Ramos (cell line): ENCODE measurements around the gene B9D1.

ENCODE experiments used
- in situ Hi-C: fragments of 300-500 bp; cut with MboI; formaldehyde crosslinking; loops from one replicate; pipeline ENCODE4 v1.14.3; 2022; ENCODE audit warnings: low sequenced_read_pairs; ENCODE audit not compliant: unreplicated experiment

B9D1 gene

DNA sequence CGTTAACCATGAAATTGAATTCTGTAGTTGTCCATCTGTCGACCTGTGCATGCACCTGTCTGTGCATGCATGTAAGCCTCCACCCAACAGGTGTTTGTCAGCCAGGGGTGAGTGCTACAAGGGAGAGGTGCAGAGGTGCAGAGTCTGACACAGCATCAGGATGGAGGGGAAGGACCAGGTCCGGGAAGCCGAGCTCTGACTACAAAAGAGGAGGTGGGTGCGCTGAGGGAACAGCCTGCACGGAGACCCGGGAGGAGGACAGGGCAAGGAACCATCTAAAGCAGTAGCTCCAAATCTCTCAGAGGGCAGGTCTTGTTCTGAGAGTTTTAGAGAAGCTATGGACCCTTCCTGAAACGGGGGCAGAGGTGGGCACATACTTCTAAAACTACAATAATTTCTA is 54.1 kb downstream of the B9D1 start:
- in situ Hi-C loops = no loop called here

DNA sequence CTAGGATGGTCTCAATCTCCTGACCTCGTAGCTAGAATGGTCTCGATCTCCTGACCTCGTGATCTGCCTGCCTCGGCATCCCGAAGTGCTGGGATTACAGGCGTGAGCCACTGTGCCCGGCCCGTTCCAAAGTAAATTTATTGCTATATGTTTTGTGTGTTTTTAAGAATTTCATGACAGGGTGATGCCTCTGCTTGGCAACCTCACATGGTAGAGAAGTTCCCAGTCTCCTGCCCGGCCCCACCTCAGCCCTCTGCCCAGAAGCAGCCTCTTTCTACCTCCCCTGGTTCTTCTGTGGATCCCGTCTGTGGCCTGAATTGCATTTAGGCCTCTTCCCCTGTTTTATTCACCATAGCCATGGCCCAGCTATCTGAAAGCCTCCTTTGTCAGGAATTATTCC is 55.0 kb downstream of the B9D1 start:
- in situ Hi-C loops = no loop called here

DNA sequence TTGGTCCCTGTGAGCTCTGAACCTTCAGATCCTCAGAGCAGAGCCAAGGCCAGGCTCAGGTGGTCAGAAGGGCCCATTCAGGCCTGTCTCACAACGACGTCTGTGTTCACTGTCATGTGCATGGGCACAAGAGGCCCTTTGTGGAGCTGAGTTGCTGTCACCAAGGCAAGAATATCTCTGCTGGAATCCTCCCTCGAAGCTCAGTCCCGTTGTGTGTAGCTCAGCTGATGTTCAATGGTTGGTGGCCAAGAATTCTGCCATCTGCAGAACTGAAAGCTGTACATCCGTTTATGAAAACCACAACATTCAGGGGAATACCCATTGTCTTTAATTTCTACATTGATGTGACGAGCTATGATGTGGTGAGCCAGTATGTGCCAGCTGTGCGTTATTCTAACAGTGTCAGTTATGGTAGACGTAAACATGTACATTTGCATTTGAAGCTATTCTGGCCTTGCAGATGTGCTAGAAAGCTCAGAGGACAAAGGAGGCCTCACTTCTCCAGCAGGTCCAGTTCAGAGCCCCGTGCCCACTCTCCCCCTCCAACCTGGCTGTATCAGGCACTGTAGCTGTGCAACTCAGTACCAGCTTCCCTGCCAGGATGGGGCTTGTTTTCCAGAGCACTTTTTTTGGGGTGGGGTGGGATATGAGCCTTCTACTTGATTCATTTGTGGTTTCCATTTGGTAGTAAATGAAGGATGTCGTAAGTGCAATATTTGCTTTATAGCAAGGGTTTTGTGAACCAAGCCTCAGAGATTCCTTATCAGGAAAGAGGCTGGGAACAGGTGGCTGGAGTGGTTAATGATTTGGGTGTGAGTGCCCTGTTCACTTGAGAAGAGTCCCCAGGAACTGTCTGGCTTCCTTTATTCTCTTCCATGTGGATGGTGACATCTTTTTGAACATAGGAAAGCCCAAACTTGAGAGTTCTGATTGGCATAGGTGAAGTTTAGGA is 56.1 kb downstream of the B9D1 start:
- in situ Hi-C loops = no loop called here

DNA sequence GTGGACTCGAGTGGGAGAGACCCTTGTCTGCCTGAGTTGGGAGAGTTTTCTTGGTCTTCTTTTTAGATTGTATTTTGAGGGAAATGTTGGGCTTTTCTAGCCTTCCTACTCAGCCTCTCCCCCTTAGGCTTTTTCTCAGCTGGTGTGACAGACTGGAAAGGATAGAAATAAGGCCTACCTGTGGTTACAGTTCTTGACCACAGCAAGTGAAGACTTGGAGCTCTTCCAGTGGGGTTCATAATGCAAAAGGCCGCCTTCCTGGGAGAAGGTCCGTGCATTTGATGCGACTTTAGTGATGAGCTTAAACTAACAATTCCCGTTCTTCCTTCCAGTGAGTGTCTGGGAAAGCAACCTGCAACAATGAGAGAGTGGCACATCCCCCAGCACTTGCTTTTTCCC is 56.8 kb downstream of the B9D1 start:
- in situ Hi-C loops = no loop called here

DNA sequence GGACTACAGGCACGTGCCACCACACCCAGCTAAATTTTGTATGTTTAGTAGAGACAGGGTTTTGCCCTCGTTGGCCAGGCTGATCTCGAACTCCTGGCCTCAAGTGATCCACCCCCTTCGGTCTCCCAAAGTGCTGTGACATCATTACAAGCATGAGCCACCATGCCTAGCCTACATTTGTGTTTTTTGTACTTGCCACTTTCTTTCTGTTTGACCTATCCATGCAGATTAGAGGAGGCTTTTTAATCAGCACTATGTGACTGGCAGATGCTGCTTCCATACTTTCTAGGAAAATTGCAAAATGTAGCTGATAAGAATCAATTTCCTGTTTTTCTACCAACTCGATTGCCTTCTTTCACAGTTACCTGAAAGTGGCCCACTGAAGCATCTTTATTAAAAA is 57.3 kb downstream of the B9D1 start:
- in situ Hi-C loops = no loop called here

DNA sequence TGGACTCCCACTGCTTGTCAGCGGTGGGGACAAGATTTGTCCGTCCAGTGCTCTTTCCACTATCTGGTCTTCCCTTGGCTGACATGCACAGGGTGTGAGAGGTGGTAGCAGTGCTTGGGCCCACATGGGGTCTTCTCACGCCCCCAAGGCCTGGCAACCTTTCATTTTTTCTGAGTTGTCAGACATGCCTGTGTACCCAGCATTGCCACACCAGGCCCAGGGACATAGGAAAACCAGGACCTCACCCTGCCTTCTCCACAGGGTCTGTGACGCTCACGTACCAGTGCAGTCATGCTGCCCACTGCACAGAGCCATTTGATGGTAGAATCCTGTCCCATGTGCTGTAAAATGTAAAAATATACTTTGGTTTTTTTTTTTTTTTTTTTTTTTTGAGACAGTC is 57.8 kb downstream of the B9D1 start:
- in situ Hi-C loops = no loop called here

DNA sequence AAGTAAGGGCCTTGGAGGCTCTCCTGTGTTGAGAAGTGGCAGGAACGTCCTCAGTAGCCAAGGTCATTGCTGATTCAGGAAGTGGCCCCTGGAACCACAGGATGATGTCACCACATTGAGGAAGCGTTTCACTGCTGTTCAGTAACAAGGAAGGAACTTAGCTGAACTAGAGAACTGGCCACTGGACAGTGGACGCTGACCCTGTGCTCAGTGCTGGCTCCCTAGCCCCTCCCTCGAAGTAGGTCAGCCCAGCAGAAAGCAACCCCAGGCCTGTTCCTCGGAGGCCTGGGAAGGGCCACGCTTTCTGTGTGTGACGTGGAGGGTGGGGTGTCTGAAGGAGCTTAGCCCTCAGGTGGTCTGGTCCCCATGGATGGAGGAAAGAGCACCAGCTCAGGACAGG is 58.3 kb downstream of the B9D1 start:
- in situ Hi-C loops = no loop called here

DNA sequence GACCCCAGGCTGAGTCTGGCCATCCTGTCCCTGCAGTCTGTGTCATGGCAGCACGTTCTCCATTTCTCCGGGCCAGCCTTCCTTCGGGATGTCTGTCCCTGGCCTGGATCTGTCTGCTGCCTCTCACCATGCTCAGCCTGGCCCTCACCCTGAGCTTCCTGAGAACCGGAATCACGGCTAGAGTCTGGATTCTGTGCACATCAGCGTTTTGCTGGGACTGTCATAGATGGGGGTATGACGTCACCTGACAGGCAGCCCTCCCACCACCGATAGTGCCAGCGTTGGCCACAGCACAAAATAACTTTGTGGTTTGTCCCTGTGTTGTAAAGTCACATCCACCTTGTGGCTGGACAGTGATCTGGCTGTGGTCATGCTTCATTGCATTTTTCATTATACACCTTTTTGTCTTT is 59.2 kb downstream of the B9D1 start:
- in situ Hi-C loops = no loop called here

DNA sequence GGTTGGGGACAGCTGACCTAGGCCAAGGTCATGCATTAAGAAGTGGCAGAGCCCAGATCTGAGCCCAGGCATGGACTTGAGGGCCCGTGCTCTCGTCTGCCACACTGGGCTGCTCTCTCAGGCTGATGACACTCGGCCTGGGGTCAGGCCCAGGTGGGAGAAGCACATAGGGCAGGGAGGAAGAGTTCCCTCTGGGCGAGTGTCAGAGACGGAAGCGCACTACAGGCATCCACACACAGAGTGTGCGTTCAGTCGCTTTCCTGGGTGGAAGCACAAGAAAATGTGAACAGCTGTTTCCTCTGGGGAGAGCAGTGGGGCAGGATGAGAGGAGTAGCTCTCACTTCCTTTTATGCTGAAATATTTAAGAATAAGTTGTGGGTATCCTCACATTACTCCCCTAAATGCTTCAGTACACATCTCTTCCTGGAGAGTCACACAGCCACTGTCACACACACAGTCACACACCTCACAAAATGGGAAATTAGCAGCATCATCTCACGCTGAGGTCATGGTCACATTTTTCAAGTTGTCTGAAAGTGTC is 59.7 kb downstream of the B9D1 start:
- in situ Hi-C loops = no loop called here

DNA sequence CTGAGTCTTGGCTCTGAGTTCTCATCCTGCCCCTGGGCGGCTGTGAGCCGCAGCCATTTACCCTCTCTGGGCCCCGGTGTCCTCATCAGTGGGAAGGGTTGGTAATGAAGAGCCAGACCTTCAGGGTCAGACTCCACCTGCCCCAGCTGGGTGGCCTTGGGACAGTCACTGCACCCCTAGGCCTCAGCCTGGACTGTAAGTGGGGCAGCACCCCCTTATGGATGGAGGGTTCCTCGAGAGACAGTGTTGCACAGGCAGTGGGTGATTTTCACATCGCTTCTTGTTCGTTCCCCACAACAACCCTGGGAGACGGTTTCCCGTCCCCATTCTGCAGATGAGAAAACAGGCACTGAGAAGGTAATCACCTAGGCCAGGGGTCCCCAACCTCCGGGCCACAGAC is 60.5 kb downstream of the B9D1 start:
- in situ Hi-C loops = no loop called here

DNA sequence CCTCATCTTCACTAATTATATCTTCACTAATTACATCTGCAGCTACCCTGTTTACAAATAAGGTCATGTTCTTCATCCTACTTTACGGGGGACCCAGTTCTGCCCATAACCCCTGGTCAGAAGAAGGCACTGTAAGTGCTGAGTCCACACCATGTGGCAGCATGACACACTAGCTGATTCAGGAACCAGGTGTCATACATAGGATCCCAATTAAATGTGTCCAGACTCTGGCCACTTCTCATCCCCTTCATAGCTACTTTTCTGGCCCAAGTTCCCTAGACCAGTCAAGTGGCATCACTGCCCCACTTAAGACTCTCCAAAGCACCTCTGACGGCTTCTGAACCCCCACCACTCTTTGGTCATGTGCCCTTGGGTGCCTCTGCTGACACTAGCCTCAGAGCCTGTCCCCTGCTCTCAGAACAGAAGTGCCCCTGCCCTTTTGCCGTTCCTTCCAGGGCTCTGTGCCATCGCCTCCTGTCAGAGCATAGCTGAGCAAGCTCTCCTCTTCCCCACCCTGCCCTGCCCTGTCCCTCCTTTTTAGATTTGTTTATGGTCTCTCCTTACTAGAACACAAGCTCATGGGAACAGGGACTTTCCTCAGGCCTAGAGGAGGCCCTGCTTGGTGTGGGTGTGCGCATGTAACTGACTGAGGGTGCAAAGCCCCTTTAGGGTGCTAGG is 61.1 kb downstream of the B9D1 start:
- in situ Hi-C loops = no loop called here

DNA sequence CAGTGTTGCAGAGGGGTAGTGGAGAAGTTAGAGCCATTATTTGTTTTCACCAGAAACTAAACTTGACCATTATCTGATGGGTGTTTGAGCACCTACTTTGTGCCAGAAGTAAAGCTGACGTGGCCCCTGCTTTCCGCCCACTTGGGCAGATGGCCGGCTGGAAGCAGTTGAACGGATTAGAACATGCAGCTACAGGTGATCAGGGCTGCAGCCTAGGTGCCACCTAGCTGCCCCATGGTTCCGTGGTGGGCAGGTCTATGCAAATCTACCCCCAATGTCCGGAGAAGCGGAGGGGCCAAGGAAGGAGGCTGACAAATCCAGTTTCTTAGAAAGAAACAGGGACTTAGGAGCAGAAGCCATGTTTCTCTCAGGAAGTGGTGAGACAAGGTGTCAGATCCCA is 62.7 kb downstream of the B9D1 start:
- in situ Hi-C loops = no loop called here

DNA sequence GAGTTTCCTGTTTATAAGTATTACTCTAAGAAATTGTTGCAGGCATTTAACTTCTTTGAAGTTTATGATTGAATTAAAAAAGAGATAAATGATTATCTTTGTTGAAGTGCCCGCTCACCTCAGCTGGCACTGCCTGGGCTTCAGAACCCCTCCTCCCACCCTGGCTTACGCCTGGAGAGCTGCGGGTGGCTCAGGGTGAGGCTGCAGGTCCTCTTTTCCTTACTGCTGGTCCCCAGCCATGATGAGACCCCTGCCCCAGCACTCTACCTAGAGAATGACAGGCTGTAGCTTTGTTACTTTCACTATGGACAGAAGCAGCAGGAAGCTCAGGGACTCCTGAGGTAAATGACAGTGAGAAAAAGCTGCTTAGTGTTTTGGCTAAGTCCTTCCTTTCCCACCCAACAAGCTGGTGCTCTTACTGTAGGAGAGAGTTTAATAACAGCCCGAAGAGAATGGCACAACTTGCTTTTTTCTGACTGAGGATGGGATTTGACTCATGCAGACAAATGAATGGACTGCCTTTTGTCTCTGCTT is 63.2 kb downstream of the B9D1 start:
- in situ Hi-C loops = no loop called here

DNA sequence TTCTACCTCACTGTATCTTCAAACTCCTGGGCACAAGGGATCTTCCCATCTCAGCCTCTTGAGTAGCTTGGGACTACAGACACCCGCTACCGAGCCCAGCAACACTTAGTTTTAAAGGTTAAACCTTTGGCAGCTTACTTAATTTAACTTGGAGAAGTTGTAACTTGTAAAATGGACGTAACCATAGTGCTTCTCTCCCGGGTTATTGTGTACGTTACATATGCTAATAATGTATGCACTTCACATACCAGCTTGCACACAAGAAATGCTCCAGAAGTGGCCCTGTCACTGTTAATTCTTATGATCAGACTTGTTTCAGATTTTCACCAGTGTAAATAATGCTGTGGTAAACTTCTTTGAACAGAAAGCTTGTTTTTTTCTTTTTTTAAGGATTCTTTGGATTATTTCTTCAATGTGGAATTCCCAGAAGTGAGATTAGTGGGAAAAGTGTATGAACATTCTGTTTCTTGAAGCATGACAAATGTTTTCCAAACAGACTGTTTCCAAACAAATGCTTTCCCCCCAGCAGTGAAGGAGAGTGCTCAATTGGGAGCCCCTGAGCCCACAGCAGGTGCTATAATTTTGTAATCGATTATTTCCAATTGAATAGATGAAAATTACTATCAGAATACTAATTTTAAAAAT is 63.8 kb downstream of the B9D1 start:
- in situ Hi-C loops = no loop called here

DNA sequence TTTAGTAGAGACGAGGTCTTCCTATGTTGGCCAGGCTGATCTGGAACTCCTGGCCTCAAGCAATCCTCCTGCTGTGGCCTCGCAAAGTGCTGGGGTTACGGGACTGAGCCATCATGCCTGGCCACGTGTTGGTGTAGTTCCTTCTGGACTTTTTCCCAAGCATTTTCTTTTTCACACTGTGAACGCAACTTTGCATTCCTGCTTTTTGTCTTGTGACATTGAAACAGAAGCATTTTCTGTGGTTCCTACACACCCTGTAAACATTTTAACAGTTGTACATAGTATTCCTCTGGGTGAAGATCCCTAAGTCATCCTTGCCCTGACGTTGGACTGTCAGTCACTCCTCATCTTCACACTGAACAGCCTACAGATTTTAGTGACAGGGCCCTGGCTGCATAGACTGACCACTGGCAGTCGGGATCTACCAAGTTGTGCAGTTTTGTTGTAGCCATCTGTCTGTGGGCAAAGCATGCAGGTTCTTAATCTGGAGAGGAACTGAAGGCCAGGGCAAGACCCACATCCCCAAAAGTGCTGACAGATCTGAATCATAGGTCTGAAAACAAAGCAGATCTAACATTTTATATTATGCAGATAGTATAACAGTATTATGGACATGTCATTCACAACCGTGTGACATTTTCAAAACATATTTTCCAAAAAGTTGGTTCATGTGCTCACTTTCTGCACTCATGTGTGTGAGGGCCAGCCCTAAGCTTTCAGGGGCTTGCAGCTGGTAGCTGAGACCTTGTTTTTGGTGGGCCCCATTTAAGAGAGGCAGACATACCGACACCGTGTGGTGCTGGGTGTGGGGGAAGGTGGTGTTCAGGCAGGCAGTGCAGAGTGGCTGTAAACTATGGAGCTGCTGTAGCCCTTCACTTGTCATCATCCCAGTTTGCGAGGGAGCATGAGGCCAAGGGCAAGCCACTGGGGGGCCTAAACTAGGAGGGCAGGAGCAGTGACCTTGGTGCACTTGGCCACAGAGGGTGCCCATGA is 65.4 kb downstream of the B9D1 start:
- in situ Hi-C loops = no loop called here

DNA sequence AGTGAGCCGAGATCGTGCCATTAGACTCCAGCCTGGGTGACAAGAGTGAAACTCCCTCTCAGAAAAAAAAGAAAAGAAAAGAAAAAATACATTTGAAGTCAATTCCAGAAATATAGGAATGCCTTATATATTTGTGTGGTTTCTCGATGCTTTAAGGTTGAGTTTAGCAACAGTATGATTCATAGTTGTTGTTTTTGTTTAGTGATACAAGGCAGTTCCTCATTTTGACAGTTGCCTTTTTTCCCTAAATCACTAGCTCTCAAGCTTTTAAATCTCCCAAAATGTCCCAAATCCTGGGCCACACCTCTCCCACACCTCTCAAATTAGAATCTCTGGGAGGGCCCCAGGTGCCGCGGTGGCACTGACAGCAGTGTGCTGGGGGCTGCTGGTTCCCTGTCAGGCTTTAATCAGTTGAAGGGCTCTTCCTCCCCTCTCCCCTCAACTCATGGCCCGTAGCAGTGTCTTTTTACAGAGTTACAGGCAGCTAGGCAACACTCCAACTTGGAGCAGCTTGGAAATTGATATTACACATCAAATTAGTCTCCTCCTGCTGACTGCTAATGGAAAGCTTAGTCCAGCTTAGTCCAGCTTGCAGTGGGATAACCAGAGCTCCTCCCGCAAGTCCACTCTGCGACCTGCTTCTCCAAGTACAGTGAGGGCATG is 66.9 kb downstream of the B9D1 start:
- in situ Hi-C loops = no loop called here

DNA sequence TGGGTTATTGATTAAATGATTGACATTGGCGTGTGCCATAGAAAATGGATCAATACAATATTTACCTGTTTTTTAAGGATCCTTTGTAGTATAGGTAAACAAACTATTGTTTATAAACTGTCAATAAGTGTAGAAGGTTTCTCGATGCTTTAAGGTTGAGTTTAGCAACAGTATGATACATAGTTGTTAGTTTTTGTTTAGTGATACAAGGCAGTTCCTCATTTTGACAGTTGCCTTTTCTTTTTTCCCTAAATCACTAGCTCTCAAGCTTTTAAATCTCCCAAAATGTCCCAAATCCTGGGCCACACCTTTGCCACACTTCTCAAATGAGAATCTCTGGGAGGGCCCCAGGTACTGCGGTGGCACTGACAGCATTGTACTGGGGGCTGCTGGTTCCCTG is 68.1 kb downstream of the B9D1 start:
- in situ Hi-C loops = no loop called here
